Measurements from ENCODE around the gene SLC1A2.

GRCh38 chr11:35208795-35209194 lies 210.6 kb downstream of the SLC1A2 start:
- TF ChIP-seq POLR2A (IDR thresholded peaks at IDR 0.05; ENCODE audit: low read depth, low read length) (no peak), CTCF (IDR thresholded peaks at IDR 0.05; ENCODE audit: extremely low read depth in 1 of 2, insufficient read depth in 1 of 2, low read depth in 1 of 2, low read length in 2 of 2) (no peak), POLR2AphosphoS5 (IDR thresholded peaks at IDR 0.05; ENCODE audit: insufficient read depth, low read depth, low read length) (no peak)

All from endothelial cell of umbilical vein (primary cell).